Measurements from ENCODE around the gene ICA1.

DNA sequence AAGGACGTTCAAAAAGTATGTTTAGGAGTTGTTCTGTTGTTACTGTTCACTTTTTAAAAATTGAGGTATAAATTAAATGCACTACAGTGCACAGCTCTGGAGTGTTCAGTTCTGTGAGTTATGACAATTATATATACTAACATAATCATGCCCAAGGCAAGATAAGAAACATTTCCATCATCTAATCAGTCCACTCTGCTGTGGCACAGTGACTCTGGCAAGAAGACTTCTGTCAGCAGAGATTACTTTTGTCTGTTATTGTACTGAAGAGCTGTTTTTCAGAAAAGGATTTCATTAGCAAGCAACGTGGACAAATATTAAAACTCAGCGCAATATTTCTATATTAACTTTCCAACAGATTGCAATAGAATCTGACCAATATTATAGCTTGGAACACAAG lies 32.0 kb downstream of the ICA1 start:
- TF ChIP-seq POLR2AphosphoS5 (IDR thresholded peaks at IDR 0.05) (no peak), EP300 (IDR thresholded peaks at IDR 0.05) (no peak), POLR2A (IDR thresholded peaks at IDR 0.05; ENCODE audit: low read depth) (no peak)
- TF ChIP-seq, protein P1, sequence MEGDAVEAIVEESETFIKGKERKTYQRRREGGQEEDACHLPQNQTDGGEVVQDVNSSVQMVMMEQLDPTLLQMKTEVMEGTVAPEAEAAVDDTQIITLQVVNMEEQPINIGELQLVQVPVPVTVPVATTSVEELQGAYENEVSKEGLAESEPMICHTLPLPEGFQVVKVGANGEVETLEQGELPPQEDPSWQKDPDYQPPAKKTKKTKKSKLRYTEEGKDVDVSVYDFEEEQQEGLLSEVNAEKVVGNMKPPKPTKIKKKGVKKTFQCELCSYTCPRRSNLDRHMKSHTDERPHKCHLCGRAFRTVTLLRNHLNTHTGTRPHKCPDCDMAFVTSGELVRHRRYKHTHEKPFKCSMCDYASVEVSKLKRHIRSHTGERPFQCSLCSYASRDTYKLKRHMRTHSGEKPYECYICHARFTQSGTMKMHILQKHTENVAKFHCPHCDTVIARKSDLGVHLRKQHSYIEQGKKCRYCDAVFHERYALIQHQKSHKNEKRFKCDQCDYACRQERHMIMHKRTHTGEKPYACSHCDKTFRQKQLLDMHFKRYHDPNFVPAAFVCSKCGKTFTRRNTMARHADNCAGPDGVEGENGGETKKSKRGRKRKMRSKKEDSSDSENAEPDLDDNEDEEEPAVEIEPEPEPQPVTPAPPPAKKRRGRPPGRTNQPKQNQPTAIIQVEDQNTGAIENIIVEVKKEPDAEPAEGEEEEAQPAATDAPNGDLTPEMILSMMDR (IDR thresholded peaks at IDR 0.05), result no peak

Measured in esophagus muscularis mucosa (tissue), 4 donors.